Endothelial cell of umbilical vein (primary cell): ENCODE results near the gene C1QL4.

ENCODE experiments used
- EZH2 ChIP-seq: IDR thresholded peaks from 2 replicates; pipeline ENCODE4 v1.6.1; 2012; ENCODE audit warnings: borderline replicate concordance, low read depth, mild to moderate bottlenecking, moderate library complexity, low read length, inconsistent platforms; ENCODE audit not compliant: severe bottlenecking
- FOS ChIP-seq: IDR thresholded peaks from 2 replicates; pipeline ENCODE4 v1.6.1; 2011; ENCODE audit warnings: mild to moderate bottlenecking, low read length, moderate library complexity, borderline replicate concordance; ENCODE audit not compliant: insufficient read depth
- JUN ChIP-seq: IDR thresholded peaks from 2 replicates; pipeline ENCODE4 v1.6.1; 2011; ENCODE audit warnings: borderline replicate concordance, low read depth; ENCODE audit not compliant: insufficient read length, insufficient read depth
- MYC ChIP-seq: IDR thresholded peaks from one replicate; pipeline ENCODE4 v1.6.1; 2011; ENCODE audit warnings: mild to moderate bottlenecking, low read depth, low read length
- POLR2A ChIP-seq: IDR thresholded peaks from 2 replicates; pipeline ENCODE4 v1.6.1; 2012; ENCODE audit warnings: low read depth, mild to moderate bottlenecking, control low read depth, low read length
- POLR2AphosphoS5 ChIP-seq: IDR thresholded peaks from 2 replicates; pipeline ENCODE4 v1.6.1; 2012; ENCODE audit warnings: low read depth, mild to moderate bottlenecking, control low read depth, low read length, moderate library complexity; ENCODE audit not compliant: insufficient read depth
- TF ChIP-seq, protein P1 (sequence below): IDR thresholded peaks from 2 replicates; pipeline ENCODE4 v1.6.1; 2011; ENCODE audit not compliant: insufficient read depth, insufficient read length
- TF ChIP-seq, protein P2 (sequence below), 2 donors: IDR thresholded peaks; 1 replicate in 1 of 2; 2 replicates in 1 of 2; pipeline ENCODE4 v1.5.1; 2011; ENCODE audit warnings: low read length in 2 of 2, mild to moderate bottlenecking in 2 of 2, moderate library complexity in 2 of 2, control low read depth in 1 of 2, inconsistent platforms in 1 of 2, low read depth in 1 of 2; ENCODE audit not compliant: insufficient read depth in 1 of 2; ENCODE audit errors: extremely low read depth in 1 of 2

DNA sequence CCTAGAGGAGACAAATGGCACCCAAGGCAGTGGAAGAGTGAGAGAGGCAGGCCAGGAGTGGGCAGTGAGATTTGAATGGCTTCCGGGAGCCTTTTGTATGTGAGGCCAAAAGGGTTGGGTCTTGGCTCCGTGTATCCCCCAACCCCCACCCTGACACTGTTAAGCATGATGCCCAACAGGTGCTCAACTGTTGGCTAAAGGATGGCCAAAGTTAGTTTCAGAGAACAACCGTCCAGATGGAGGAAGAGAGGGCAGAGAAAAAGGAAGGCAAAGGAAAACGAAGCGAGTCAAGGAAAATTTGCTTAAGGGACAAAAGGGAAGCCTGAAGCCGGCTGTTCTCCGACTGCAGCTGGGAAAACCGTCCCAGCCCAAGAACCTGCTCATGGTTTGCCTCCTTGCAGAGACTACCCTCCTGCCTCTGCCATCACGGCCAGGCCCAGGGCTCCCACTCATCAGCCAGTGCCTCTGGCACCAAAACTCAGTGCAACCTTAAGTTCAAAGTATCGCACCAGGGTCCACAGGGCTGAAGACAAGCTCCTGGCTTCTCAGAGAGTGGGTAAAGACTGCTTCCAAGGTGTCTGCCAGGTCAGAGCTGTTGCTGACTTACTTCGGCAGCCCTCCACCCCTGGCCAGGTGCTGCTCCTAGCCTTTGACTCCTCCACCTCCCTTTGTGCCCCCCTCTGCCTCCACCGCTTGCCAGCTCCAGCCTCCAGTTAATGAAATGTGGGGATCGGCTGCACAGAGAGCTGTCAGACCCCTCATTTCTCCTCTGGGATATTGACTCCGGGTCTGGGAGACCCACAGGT lies 4.2 kb upstream of the C1QL4 start:
- TF ChIP-seq, protein P1, sequence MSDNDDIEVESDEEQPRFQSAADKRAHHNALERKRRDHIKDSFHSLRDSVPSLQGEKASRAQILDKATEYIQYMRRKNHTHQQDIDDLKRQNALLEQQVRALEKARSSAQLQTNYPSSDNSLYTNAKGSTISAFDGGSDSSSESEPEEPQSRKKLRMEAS, result no peak
- TF ChIP-seq, protein P2, sequence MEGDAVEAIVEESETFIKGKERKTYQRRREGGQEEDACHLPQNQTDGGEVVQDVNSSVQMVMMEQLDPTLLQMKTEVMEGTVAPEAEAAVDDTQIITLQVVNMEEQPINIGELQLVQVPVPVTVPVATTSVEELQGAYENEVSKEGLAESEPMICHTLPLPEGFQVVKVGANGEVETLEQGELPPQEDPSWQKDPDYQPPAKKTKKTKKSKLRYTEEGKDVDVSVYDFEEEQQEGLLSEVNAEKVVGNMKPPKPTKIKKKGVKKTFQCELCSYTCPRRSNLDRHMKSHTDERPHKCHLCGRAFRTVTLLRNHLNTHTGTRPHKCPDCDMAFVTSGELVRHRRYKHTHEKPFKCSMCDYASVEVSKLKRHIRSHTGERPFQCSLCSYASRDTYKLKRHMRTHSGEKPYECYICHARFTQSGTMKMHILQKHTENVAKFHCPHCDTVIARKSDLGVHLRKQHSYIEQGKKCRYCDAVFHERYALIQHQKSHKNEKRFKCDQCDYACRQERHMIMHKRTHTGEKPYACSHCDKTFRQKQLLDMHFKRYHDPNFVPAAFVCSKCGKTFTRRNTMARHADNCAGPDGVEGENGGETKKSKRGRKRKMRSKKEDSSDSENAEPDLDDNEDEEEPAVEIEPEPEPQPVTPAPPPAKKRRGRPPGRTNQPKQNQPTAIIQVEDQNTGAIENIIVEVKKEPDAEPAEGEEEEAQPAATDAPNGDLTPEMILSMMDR (IDR thresholded peaks at IDR 0.05; ENCODE audit: extremely low read depth in 1 of 2, insufficient read depth in 1 of 2, low read depth in 1 of 2, low read length in 2 of 2), result no peak
- TF ChIP-seq POLR2AphosphoS5, result no peak
- TF ChIP-seq EZH2, result no peak
- TF ChIP-seq POLR2A, result no peak
- no peak for TF ChIP-seq JUN
- no peak for TF ChIP-seq FOS
- TF ChIP-seq MYC, result no peak
